T follicular helper cell (primary cell): ENCODE data around the gene ECSCR.
"Not testable (repeated sequence)": the region's sequence is repeated elsewhere in the genome, so short reads cannot be mapped to it uniquely, and the experiment has no call there.

Experiments
- DNase-seq: peaks from one replicate; pipeline ENCODE4 v3.0.0-alpha.2; 2020; ENCODE audit warnings: low read depth
- total RNA-seq, 2 experiments: gene quantifications; one replicate each; lab custom pipeline; 2026; lab: John Stamatoyannopoulos, UW

The ECSCR gene
- total RNA-seq, result 0 to 0.35 reads per million in 2 experiments

- DNase-seq, result no peak
These were observed at the start of gene ECSCR for GRCh38 chr5:139462586-139463276. TSS of gene ECSCR (minus strand) at chr5:139462743. CDS start at chr5:139462670, 73 bp downstream.

GRCh38 chr5:139504722-139505121, 42.2 kb upstream of the ECSCR start:
- not testable (repeated sequence) for DNase-seq

GRCh38 chr5:139503879-139504278, 41.3 kb upstream of the ECSCR start:
- DNase-seq, result not testable (repeated sequence)

GRCh38 chr5:139503036-139503817, 40.7 kb upstream of the ECSCR start:
- not testable (repeated sequence) for DNase-seq

- no peak for DNase-seq
These were observed 38.8 kb upstream of the ECSCR start for GRCh38 chr5:139501381-139501780.

GRCh38 chr5:139495638-139496435, 33.3 kb upstream of the ECSCR start:
- no peak for DNase-seq

GRCh38 chr5:139494832-139495231, 32.3 kb upstream of the ECSCR start:
- no peak for DNase-seq

GRCh38 chr5:139494256-139494655, 31.7 kb upstream of the ECSCR start:
- no peak for DNase-seq

GRCh38 chr5:139492700-139493192, 30.2 kb upstream of the ECSCR start:
- DNase-seq, result no peak

- DNase-seq, result no peak
These were observed 25.7 kb upstream of the ECSCR start for GRCh38 chr5:139488260-139488659.

- DNase-seq, result no peak
These were observed 23.7 kb upstream of the ECSCR start for GRCh38 chr5:139486201-139486600.

- DNase-seq, result not testable (repeated sequence)
These were observed 20.3 kb upstream of the ECSCR start for GRCh38 chr5:139482890-139483208.

- peak; percentile 45 for DNase-seq
These were observed 19.7 kb upstream of the ECSCR start, which contains the start of gene STING1 for GRCh38 chr5:139482050-139482889. TSS of gene STING1 (minus strand) at chr5:139482758. CDS start at chr5:139481704, 1,054 bp downstream.

GRCh38 chr5:139481580-139482049, 19.1 kb upstream of the ECSCR start:
- DNase-seq, result no peak

- no peak for DNase-seq
These were observed 18.6 kb upstream of the ECSCR start for GRCh38 chr5:139481122-139481533.

- not testable (repeated sequence) for DNase-seq
These were observed 17.2 kb upstream of the ECSCR start for GRCh38 chr5:139479729-139480128.

GRCh38 chr5:139478657-139479423, 16.3 kb upstream of the ECSCR start:
- DNase-seq, result not testable (repeated sequence)

GRCh38 chr5:139475865-139476617, 13.5 kb upstream of the ECSCR start:
- no peak for DNase-seq
